H1 (cell line): ENCODE data around the gene NDUFB5. TPM values are rescaled to one million over a fixed set of nuclear protein-coding genes. Genes with fewer than 3 reads are reported as not detected.

ENCODE experiments used
- CTCF ChIA-PET: fragments of 300-600 bp; sonication (Branson Sonifier 250); formaldehyde crosslinking; loops from one replicate; lab custom pipeline; 2021; ENCODE audit not compliant: partially characterized antibody; lab: Charles Lee
- POLR2A ChIA-PET: fragments of 300-600 bp; sonication (Branson Sonifier 250); formaldehyde crosslinking; loops from one replicate; lab custom pipeline; 2021; ENCODE audit warnings: inconsistent platforms; ENCODE audit not compliant: partially characterized antibody; lab: Charles Lee
- DNase-seq, 2 experiments: peaks; one replicate each; pipeline versions ENCODE4 v3.0.0 to v3.0.0-alpha.2; 2010 to 2022; ENCODE audit warnings: low spot score in 2 of 2, low read depth in 1 of 2, mixed read lengths in 1 of 2
- FAIRE-seq: peaks from 2 replicates; lab custom pipeline; 2011; peaks lifted over from hg19 to GRCh38; lab: Jason Lieb, UNC
- H2AFZ ChIP-seq: 2 replicates; pipeline ENCODE4 v1.8.1; 2012; ENCODE audit warnings: low read length, inconsistent platforms
- H2AK5ac ChIP-seq: 2 replicates; pipeline ENCODE4 v1.6.1; 2013; ENCODE audit warnings: low read depth, low read length
- H2BK120ac ChIP-seq: replicated peaks from 2 replicates; pipeline ENCODE3; 2013; ENCODE audit warnings: low read depth, low read length, inconsistent platforms
- H2BK12ac ChIP-seq: 2 replicates; pipeline ENCODE4 v1.6.1; 2013; ENCODE audit warnings: low read depth, low read length
- H2BK15ac ChIP-seq: 2 replicates; pipeline ENCODE4 v1.6.1; 2013; ENCODE audit warnings: low read length
- H2BK20ac ChIP-seq: 2 replicates; pipeline ENCODE4 v1.6.1; 2013; ENCODE audit warnings: low read length
- H2BK5ac ChIP-seq: 2 replicates; pipeline ENCODE4 v1.6.1; 2013; ENCODE audit warnings: low read depth, low read length
- H3K14ac ChIP-seq: 2 replicates; pipeline ENCODE4 v1.6.1; 2013; ENCODE audit warnings: inconsistent platforms; ENCODE audit not compliant: insufficient read length
- H3K18ac ChIP-seq: 2 replicates; pipeline ENCODE4 v1.6.1; 2013; ENCODE audit warnings: low read length; ENCODE audit errors: extremely low read depth
- H3K23ac ChIP-seq: 2 replicates; pipeline ENCODE4 v1.6.1; 2013; ENCODE audit warnings: inconsistent platforms; ENCODE audit not compliant: insufficient read length
- H3K23me2 ChIP-seq: 2 replicates; pipeline ENCODE4 v1.6.1; 2013; ENCODE audit warnings: low read depth, low read length
- H3K27ac ChIP-seq: 2 replicates; pipeline ENCODE4 v1.6.1; 2011; ENCODE audit warnings: low read depth, low read length, inconsistent platforms
- H3K27me3 ChIP-seq, 4 experiments: replicated peaks in 1 of 4; 1 replicate in 1 of 4; 2 replicates in 3 of 4; pipeline versions ENCODE4 v1.6.1 to v1.8.1; 2011 to 2013; ENCODE audit warnings: low read length in 3 of 4, mild to moderate bottlenecking in 3 of 4, inconsistent platforms in 2 of 4, mixed read lengths in 2 of 4, moderate library complexity in 1 of 4; ENCODE audit not compliant: control insufficient read depth in 3 of 4, insufficient read depth in 3 of 4; ENCODE audit errors: extremely low read depth in 1 of 4
- H3K36me3 ChIP-seq, 4 experiments: 2 replicates each; pipeline versions ENCODE4 v1.6.1 to v1.8.1; 2011 to 2013; ENCODE audit warnings: mild to moderate bottlenecking in 4 of 4, low read length in 3 of 4, moderate library complexity in 2 of 4, control low read depth in 1 of 4, inconsistent platforms in 1 of 4; ENCODE audit not compliant: insufficient read depth in 4 of 4, control insufficient read depth in 2 of 4
- H3K4ac ChIP-seq: replicated peaks from 2 replicates; pipeline ENCODE3; 2013; ENCODE audit warnings: low read length, low read depth, mixed read lengths, inconsistent platforms; ENCODE audit not compliant: insufficient read length
- H3K4me1 ChIP-seq, 4 experiments: replicated peaks in 1 of 4; 1 replicate in 1 of 4; 2 replicates in 3 of 4; pipeline versions ENCODE4 v1.6.1 to v1.8.1; 2011 to 2013; ENCODE audit warnings: low read length in 3 of 4, inconsistent platforms in 2 of 4, mixed read lengths in 1 of 4; ENCODE audit not compliant: insufficient read depth in 4 of 4, control insufficient read depth in 3 of 4
- H3K4me2 ChIP-seq, 2 experiments: 2 replicates each; pipeline versions ENCODE4 v1.6.1 to v1.8.1; 2011 to 2013; ENCODE audit warnings: low read depth in 2 of 2, low read length in 2 of 2, control low read depth in 1 of 2, inconsistent platforms in 1 of 2, mild to moderate bottlenecking in 1 of 2; ENCODE audit not compliant: insufficient read depth in 1 of 2
- H3K4me3 ChIP-seq, 4 experiments: fragments of 200-600, 300-600 bp in 1 of 4; sonication (generic), shearing (Covaris generic), sonication (Bioruptor Twin) in 1 of 4; 2 replicates each; pipeline versions ENCODE4 v1.5.1 to v1.8.1; 2011 to 2016; ENCODE audit warnings: low read length in 4 of 4, low read depth in 3 of 4, control low read depth in 2 of 4, inconsistent platforms in 2 of 4, mild to moderate bottlenecking in 2 of 4, mixed read lengths in 1 of 4, moderate library complexity in 1 of 4; ENCODE audit not compliant: insufficient read depth in 2 of 4; ENCODE audit errors: extremely low read depth in 1 of 4
- H3K56ac ChIP-seq: replicated peaks from 2 replicates; pipeline ENCODE3; 2013; ENCODE audit warnings: low read depth, mild to moderate bottlenecking, mixed read lengths, low read length, inconsistent platforms; ENCODE audit not compliant: insufficient read length
- H3K79me1 ChIP-seq: 2 replicates; pipeline ENCODE4 v1.6.1; 2013; ENCODE audit warnings: low read depth, low read length, control low read depth
- H3K79me2 ChIP-seq, 2 experiments: 2 replicates each; pipeline versions ENCODE4 v1.6.1 to v1.8.1; 2012 to 2013; ENCODE audit warnings: low read length in 2 of 2, mild to moderate bottlenecking in 2 of 2, inconsistent platforms in 1 of 2; ENCODE audit not compliant: insufficient read depth in 2 of 2, control insufficient read depth in 1 of 2
- H3K9ac ChIP-seq, 4 experiments: replicated peaks in 1 of 4; 1 replicate in 1 of 4; 2 replicates in 3 of 4; pipeline versions ENCODE4 v1.6.1 to v1.8.1; 2011 to 2013; ENCODE audit warnings: low read depth in 3 of 4, low read length in 3 of 4, control low read depth in 2 of 4, mild to moderate bottlenecking in 2 of 4, moderate library complexity in 2 of 4, inconsistent platforms in 1 of 4; ENCODE audit errors: extremely low read depth in 1 of 4
- H3K9me3 ChIP-seq, 2 experiments: 2 replicates each; pipeline versions ENCODE4 v1.6.1 to v1.8.1; 2012 to 2013; ENCODE audit warnings: mild to moderate bottlenecking in 2 of 2, moderate library complexity in 2 of 2, control low read depth in 1 of 2, inconsistent platforms in 1 of 2, low read depth in 1 of 2, low read length in 1 of 2, mixed read lengths in 1 of 2; ENCODE audit not compliant: insufficient read depth in 2 of 2
- H4K20me1 ChIP-seq, 2 experiments: replicated peaks in 1 of 2; 2 replicates each; pipeline versions ENCODE3 to v1.8.1; 2011 to 2013; ENCODE audit warnings: inconsistent platforms in 2 of 2, low read length in 2 of 2, mild to moderate bottlenecking in 1 of 2; ENCODE audit not compliant: insufficient read depth in 2 of 2, control insufficient read depth in 1 of 2
- H4K5ac ChIP-seq: 2 replicates; pipeline ENCODE4 v1.6.1; 2013; ENCODE audit warnings: low read length, low read depth, mixed read lengths, inconsistent platforms; ENCODE audit not compliant: insufficient read length
- H4K8ac ChIP-seq: 2 replicates; pipeline ENCODE4 v1.8.0; 2013; ENCODE audit warnings: mild to moderate bottlenecking, moderate library complexity, low read length, inconsistent platforms; ENCODE audit not compliant: insufficient read depth; ENCODE audit errors: extremely low read depth
- H4K91ac ChIP-seq: replicated peaks from 2 replicates; pipeline ENCODE3; 2013; ENCODE audit warnings: low read length, mixed read lengths, inconsistent platforms; ENCODE audit not compliant: insufficient read length
- BCL11A ChIP-seq, 2 experiments: IDR thresholded peaks; one replicate each; pipeline ENCODE4 v1.6.1; 2011; ENCODE audit warnings: low read depth in 2 of 2, low read length in 2 of 2, mild to moderate bottlenecking in 2 of 2
- CTBP2 ChIP-seq: IDR thresholded peaks from 2 replicates; pipeline ENCODE4 v1.7.0; 2011; ENCODE audit warnings: borderline replicate concordance, mild to moderate bottlenecking, moderate library complexity, mixed read lengths, low read length; ENCODE audit not compliant: insufficient read depth, insufficient read length
- EGR1 ChIP-seq: IDR thresholded peaks from 2 replicates; pipeline ENCODE4 v1.6.1; 2011; ENCODE audit warnings: low read depth, low read length, borderline replicate concordance
- HDAC2 ChIP-seq, 2 experiments: fragments of 300-600 bp in 1 of 2; sonication (generic) in 1 of 2; IDR thresholded peaks; 2 replicates each; pipeline ENCODE4 v1.6.1; 2011 to 2012; ENCODE audit warnings: low read depth in 2 of 2, low read length in 2 of 2, mild to moderate bottlenecking in 2 of 2, moderate library complexity in 2 of 2, borderline replicate concordance in 1 of 2, inconsistent platforms in 1 of 2
- HDAC6 ChIP-seq: IDR thresholded peaks from one replicate; pipeline ENCODE4 v1.7.1; 2012; ENCODE audit warnings: low read depth, mild to moderate bottlenecking, inconsistent platforms, low read length, moderate library complexity
- JUN ChIP-seq: IDR thresholded peaks from 2 replicates; pipeline ENCODE4 v1.6.1; 2011; ENCODE audit warnings: low read depth, mild to moderate bottlenecking, improper control_type of control experiment, low read length
- NRF1 ChIP-seq: IDR thresholded peaks from 2 replicates; pipeline ENCODE4 v1.6.1; 2011; ENCODE audit warnings: mild to moderate bottlenecking, low read depth, low read length, improper control_type of control experiment
- PHF8 ChIP-seq: fragments of 200-600 bp; sonication (generic); conservative IDR thresholded peaks from 2 replicates; pipeline ENCODE4 v1.7.1; 2012; ENCODE audit warnings: low read depth, mild to moderate bottlenecking, inconsistent platforms, low read length, moderate library complexity
- RBBP5 ChIP-seq: IDR thresholded peaks from 2 replicates; pipeline ENCODE4 v1.7.1; 2012; ENCODE audit warnings: low read depth, mild to moderate bottlenecking, inconsistent platforms, low read length, moderate library complexity, borderline replicate concordance
- TAF1 ChIP-seq: IDR thresholded peaks from 2 replicates; pipeline ENCODE4 v1.6.1; 2011; ENCODE audit warnings: mild to moderate bottlenecking, low read depth, low read length
- TBP ChIP-seq: IDR thresholded peaks from 2 replicates; pipeline ENCODE4 v1.6.1; 2011; ENCODE audit warnings: low read depth, low read length, improper control_type of control experiment
- WGBS, 2 experiments: shearing (Covaris generic) in 1 of 2; methylation state at CpG; one replicate each; pipeline versions ENCODE4 v1.1.6 to v1.1.7; 2013 to 2015; ENCODE audit warnings: low lambda C conversion rate in 2 of 2, mixed read lengths in 2 of 2, inconsistent platforms in 1 of 2, low coverage in 1 of 2, missing lambda C conversion rate in 1 of 2; ENCODE audit not compliant: insufficient replicate concordance in 2 of 2, insufficient coverage in 1 of 2, insufficient read length in 1 of 2; ENCODE audit errors: extremely low coverage in 1 of 2, missing lambda C conversion rate in 1 of 2; 5-methylcytosine and 5-hydroxymethylcytosine counted together
- polyA plus RNA-seq, 7 experiments: library from polyadenylated mRNA; depleted of rRNA in 3 of 7; stranded (reverse) in 5 of 7; unstranded in 2 of 7; fragments of >200 nt in 5 of 7; fragments of 200-250 nt in 2 of 7; gene quantifications; 1 replicate in 5 of 7; 2 replicates in 1 of 7; 4 replicates in 1 of 7; pipeline versions ENCODE4 v1.2.1 to v1.2.3, GENCODE V29; 2011 to 2013; ENCODE audit warnings: missing spikeins in 2 of 7, mixed read lengths in 2 of 7
- total RNA-seq: library from RNA; stranded (reverse); fragmentation: NEBNext Ultra II Directional; extraction: Animal tissue kit (Norgen Biotek cat#: 25700); gene quantifications from 2 replicates; pipeline ENCODE4 v1.2.1, GENCODE V29; 2021

NDUFB5 gene
- total and polyA plus RNA-seq, 2 of the 8 experiments (the other 6 are each of a cell fraction or from before 2014, with no cell fraction given): 46.1 to 85.8 TPM

DNA sequence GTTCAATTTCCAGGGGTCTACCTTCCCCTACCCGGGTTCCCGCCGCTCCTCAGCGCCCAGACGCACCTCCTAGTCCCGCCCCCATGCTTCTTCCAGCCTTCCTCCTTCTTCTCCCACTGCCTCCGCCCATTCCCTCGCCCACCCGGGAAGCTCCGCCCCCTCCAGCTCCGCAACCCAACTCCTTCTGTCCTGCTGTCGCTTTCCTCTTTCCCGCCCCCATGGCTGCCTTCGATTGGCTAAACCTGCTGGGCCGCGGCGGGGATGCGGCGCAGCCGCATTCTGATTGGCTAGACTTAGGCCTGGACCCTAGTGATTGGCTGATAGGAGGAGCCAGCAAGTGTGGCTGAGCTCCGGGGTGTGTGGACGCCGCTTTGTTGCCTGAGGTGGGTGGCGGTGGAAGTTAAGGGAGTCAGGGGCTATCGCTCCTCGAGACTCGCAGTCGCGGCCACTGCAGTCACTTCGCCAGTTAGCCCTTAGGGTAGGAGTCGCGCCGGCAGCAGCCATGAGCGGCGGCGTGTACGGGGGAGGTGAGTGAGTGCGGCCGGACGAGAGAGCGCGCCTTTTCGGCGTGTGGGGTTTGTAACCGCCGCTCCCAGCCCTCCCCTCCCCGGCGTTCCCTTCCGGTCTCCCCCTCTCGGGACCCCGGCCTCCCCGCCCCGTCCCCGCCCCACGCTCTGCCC lies 41.9 kb upstream of the NDUFB5 start, which contains the start of gene ACTL6A:
ACTL6A (plus strand) TSS at position 336 of the 680 bp plus-strand sequence; CDS start at position 503, 167 bp downstream.
- FAIRE-seq: peak; percentile 91
- Histone ChIP-seq H3K4ac (peak within 1 kb of the TSS; percentile 98), H3K14ac (no peak within 1 kb of the TSS), H3K18ac (peak within 1 kb of the TSS; percentile 99), H2BK20ac (no peak within 1 kb of the TSS), H2BK120ac (no peak within 1 kb of the TSS), H2AFZ (peak within 1 kb of the TSS; percentile 26; the same call in 1 of the 2 replicates), H2BK15ac (peak within 1 kb of the TSS; percentile 90; the same call in 1 of the 2 replicates), H3K79me2 (peaks cover 25 to 43% of the 10 kb centered on the region in 2 experiments), H3K56ac (peak within 1 kb of the TSS; percentile 94), H4K8ac (peak within 1 kb of the TSS; percentile 98; the same call in 1 of the 2 replicates), H3K23ac (no peak within 1 kb of the TSS), H2BK12ac (peak within 1 kb of the TSS; percentile 52; the same call in 1 of the 2 replicates), H3K79me1 (no peaks in the 10 kb centered on the region; the same call in 1 of the 2 replicates), H4K91ac (peak within 1 kb of the TSS; percentile 98), H4K5ac (peak within 1 kb of the TSS; percentile 99), H3K9ac (peak within 1 kb of the TSS; percentile 85 to 94 (median 93)), H3K36me3 (no peaks in the 10 kb centered on the region), H3K4me3 (peak within 1 kb of the TSS; percentile 71 to 95 (median 84)), H3K23me2 (no peaks in the 10 kb centered on the region), H3K27ac (peak within 1 kb of the TSS; percentile 79), H4K20me1 (peaks cover 0 to 9% of the 10 kb centered on the region in 2 experiments), H3K27me3 (no peaks in the 10 kb centered on the region), H3K4me1 (no peaks in the 10 kb centered on the region; a peak in 1 of 7 replicates), H2BK5ac (peak within 1 kb of the TSS; percentile 91), H2AK5ac (no peak within 1 kb of the TSS), H3K9me3 (no peaks in the 10 kb centered on the region), H3K4me2 (peak within 1 kb of the TSS; percentile 78 to 89)
- peak; percentile 99 for DNase-seq
- WGBS, 2 experiments: 3% methylated on average over 27 of the region's 55 CpGs; no CpG with 5 or more reads in 1 of the 2 experiments
- CTCF ChIA-PET: interaction anchor here (0.8 to 3.3 kb wide), 5 partner anchors 111 to 238 kb away, joined by 3 to 14 read pairs (median 4); partner anchors contain the start of gene GNB4
- POLR2A ChIA-PET: interaction anchor here (0.6 to 2.4 kb wide), 15 partner anchors 9 to 217 kb away, joined by 3 to 11 read pairs (median 5); partner anchors contain the start of gene GNB4
- TF ChIP-seq HDAC2 (IDR thresholded peaks at IDR 0.05; ENCODE audit: borderline replicate concordance in 1 of 2, low read depth in 2 of 2, low read length in 2 of 2) (no peak; a peak in 1 of 4 replicates), EGR1 (0 out of 2 replicates have a peak, but pooled peaks have one; percentile 25), JUN (no peak), HDAC6 (no peak), RBBP5 (peak; percentile 76; the same call in 1 of the 2 replicates), BCL11A (IDR thresholded peaks at IDR 0.05; ENCODE audit: low read depth in 2 of 2, low read length in 2 of 2) (no peak), TAF1 (peak; percentile 93), CTBP2 (no peak), NRF1 (no peak), TBP (peak; percentile 87), PHF8 (peak; percentile 100)
